Chondrocyte (in vitro differentiated cells): ENCODE data around the gene AGPAT1. TPM values are rescaled to one million over a fixed set of nuclear protein-coding genes. Genes with fewer than 3 reads are reported as not detected.
"Not testable (repeated sequence)": the region's sequence is repeated elsewhere in the genome, so short reads cannot be mapped to it uniquely, and the experiment has no call there.

Source experiments
- DNase-seq: peaks from one replicate; pipeline ENCODE4 v3.0.0; 2021; ENCODE audit warnings: mixed read lengths, low spot score
- H3K27ac Mint-ChIP-seq: one replicate; pipeline ENCODE4 v1.8.0; 2021; ENCODE audit warnings: mild to moderate bottlenecking, moderate library complexity, mixed read lengths; ENCODE audit not compliant: unreplicated experiment
- H3K27me3 Mint-ChIP-seq: 2 replicates; pipeline ENCODE4 v1.8.0; 2021; ENCODE audit warnings: low read depth, mixed read lengths
- H3K36me3 Mint-ChIP-seq: 2 replicates; pipeline ENCODE4 v1.8.0; 2021; ENCODE audit warnings: low read depth, mixed read lengths
- H3K4me1 Mint-ChIP-seq: 2 replicates; pipeline ENCODE4 v1.8.0; 2021; ENCODE audit warnings: low read depth, mild to moderate bottlenecking, mixed read lengths
- H3K4me3 Mint-ChIP-seq: one replicate; pipeline ENCODE4 v1.8.0; 2021; ENCODE audit warnings: mild to moderate bottlenecking, moderate library complexity, mixed read lengths; ENCODE audit not compliant: unreplicated experiment
- H3K9me3 Mint-ChIP-seq: 2 replicates; pipeline ENCODE4 v1.8.0; 2021; ENCODE audit warnings: low read depth, mixed read lengths
- CTCF ChIP-seq: fragments of 200-600 bp; sonication (generic); IDR thresholded peaks from 2 replicates; pipeline ENCODE4 v1.5.0; 2021; ENCODE audit warnings: antibody characterized with exemption, mild to moderate bottlenecking, moderate library complexity
- total RNA-seq: library from RNA; stranded (reverse); gene quantifications from 3 replicates; pipeline ENCODE4 v1.2.1, GENCODE V29; 2021

AGPAT1 gene
- total RNA-seq, 1 donor from 2014 or later, result 67.0 TPM

GRCh38 chr6:32187009-32187709, 11.3 kb upstream of the AGPAT1 start:
- Mint-ChIP-seq H3K27ac (peak overlapping the region; percentile 12), H3K27me3 (no peaks in the 10 kb centered on the region), H3K4me1 (peaks cover 55% of the 10 kb centered on the region), H3K4me3 (no peak overlapping the region), H3K9me3 (no peaks in the 10 kb centered on the region), H3K36me3 (peaks cover 10% of the 10 kb centered on the region)
- DNase-seq, result peak; percentile 57
- TF ChIP-seq CTCF, result no peak

GRCh38 chr6:32186151-32186840, 10.4 kb upstream of the AGPAT1 start:
- H3K9me3 Mint-ChIP-seq, H3K4me3 Mint-ChIP-seq, H3K36me3 Mint-ChIP-seq, H3K27me3 Mint-ChIP-seq: not testable (repeated sequence)
- H3K4me1 Mint-ChIP-seq, result peaks cover 46% of the 10 kb centered on the region
- DNase-seq, result peak; percentile 63
- peak overlapping the region; percentile 78 for H3K27ac Mint-ChIP-seq

GRCh38 chr6:32185681-32186131, 9.8 kb upstream of the AGPAT1 start:
- DNase-seq, result peak; percentile 48

GRCh38 chr6:32184084-32184640, 8.3 kb upstream of the AGPAT1 start, which contains the start of gene AGER:
AGER (minus strand) TSS chr6:32184253; CDS start chr6:32184222, 31 bp downstream.
- Mint-ChIP-seq H3K27ac (peak within 1 kb of the TSS; percentile 17), H3K36me3 (peaks cover 17% of the 10 kb centered on the region), H3K9me3 (no peaks in the 10 kb centered on the region), H3K27me3 (no peaks in the 10 kb centered on the region), H3K4me3 (no peak within 1 kb of the TSS), H3K4me1 (peaks cover 48% of the 10 kb centered on the region)
- peak; percentile 56 for DNase-seq
- TF ChIP-seq CTCF, result no peak

More at GRCh38 chr6:32185681-32186131, 9.8 kb upstream of the AGPAT1 start:
- peak overlapping the region; percentile 78 for H3K27ac Mint-ChIP-seq
- not testable (repeated sequence) for H3K4me3 Mint-ChIP-seq, H3K27me3 Mint-ChIP-seq, H3K9me3 Mint-ChIP-seq
- H3K4me1 Mint-ChIP-seq, result peaks cover 42% of the 10 kb centered on the region
- H3K36me3 Mint-ChIP-seq, result peaks cover 11% of the 10 kb centered on the region

- Mint-ChIP-seq H3K4me1 (peaks cover 48% of the 10 kb centered on the region), H3K27ac (peak overlapping the region; percentile 8), H3K9me3 (no peaks in the 10 kb centered on the region), H3K27me3 (no peaks in the 10 kb centered on the region), H3K4me3 (no peak overlapping the region), H3K36me3 (peaks cover 17% of the 10 kb centered on the region)
- no peak for TF ChIP-seq CTCF
- DNase-seq, result peak; percentile 46
Measured at GRCh38 chr6:32183483-32184083, 7.7 kb upstream of the AGPAT1 start.

GRCh38 chr6:32183030-32183429, 7.1 kb upstream of the AGPAT1 start:
- H3K9me3 Mint-ChIP-seq, result no peaks in the 10 kb centered on the region
- H3K27ac Mint-ChIP-seq, result no peak overlapping the region
- H3K27me3 Mint-ChIP-seq, result no peaks in the 10 kb centered on the region
- DNase-seq, result no peak
- H3K4me1 Mint-ChIP-seq, result peaks cover 44% of the 10 kb centered on the region
- TF ChIP-seq CTCF, result no peak
- no peak overlapping the region for H3K4me3 Mint-ChIP-seq
- peaks cover 17% of the 10 kb centered on the region for H3K36me3 Mint-ChIP-seq
